Measurements from ENCODE around the gene TRIM22. TPM values are rescaled to one million over a fixed set of nuclear protein-coding genes. Genes with fewer than 3 reads are reported as not detected.
"Not testable (repeated sequence)": the region's sequence is repeated elsewhere in the genome, so short reads cannot be mapped to it uniquely, and the experiment has no call there.

The TRIM22 gene
- polyA plus RNA-seq, 12 donors: 4.5 to 17.5 (median 9.6) TPM; not detected in 1

- no peak for DNase-seq
Observed at GRCh38 chr11:5690216-5690615, 626 bp downstream of the TRIM22 start.

- DNase-seq: no peak
Observed at GRCh38 chr11:5690736-5691135, 1.1 kb downstream of the TRIM22 start.

GRCh38 chr11:5691238-5691963 lies 1.8 kb downstream of the TRIM22 start:
- not testable (repeated sequence) for DNase-seq

- no peak for DNase-seq
Observed at GRCh38 chr11:5691964-5692361, 2.4 kb downstream of the TRIM22 start.

- no peak for DNase-seq
Observed at GRCh38 chr11:5694642-5695041, 5.1 kb downstream of the TRIM22 start.

- no peak for DNase-seq
Observed at GRCh38 chr11:5695580-5695979, 6.0 kb downstream of the TRIM22 start.

- DNase-seq: no peak
Observed at GRCh38 chr11:5696210-5696609, 6.6 kb downstream of the TRIM22 start.

- no peak for DNase-seq
Observed at GRCh38 chr11:5698281-5698680, 8.7 kb downstream of the TRIM22 start.

- no peak for DNase-seq
Observed at GRCh38 chr11:5700421-5701054, 10.9 kb downstream of the TRIM22 start.

- DNase-seq: no peak
Observed at GRCh38 chr11:5701055-5701577, 11.5 kb downstream of the TRIM22 start.

- no peak for DNase-seq
Observed at GRCh38 chr11:5703741-5704536, 14.3 kb downstream of the TRIM22 start.

- no peak for DNase-seq
Observed at GRCh38 chr11:5705688-5706087, 16.1 kb downstream of the TRIM22 start.

- DNase-seq: no peak
Observed at GRCh38 chr11:5712507-5712906, 22.9 kb downstream of the TRIM22 start.

- DNase-seq: no peak
Observed at GRCh38 chr11:5713695-5714094, 24.1 kb downstream of the TRIM22 start.

- DNase-seq: not testable (repeated sequence)
Observed at GRCh38 chr11:5716518-5716917, 26.9 kb downstream of the TRIM22 start.

- DNase-seq: no peak
Observed at GRCh38 chr11:5719703-5720495, 30.3 kb downstream of the TRIM22 start.

GRCh38 chr11:5722622-5723021 lies 33.0 kb downstream of the TRIM22 start:
- DNase-seq: no peak

GRCh38 chr11:5726351-5726750 lies 36.8 kb downstream of the TRIM22 start:
- DNase-seq: no peak

GRCh38 chr11:5727691-5728090 lies 38.1 kb downstream of the TRIM22 start:
- no peak for DNase-seq

- DNase-seq: no peak
Observed at GRCh38 chr11:5736396-5736795, 46.8 kb downstream of the TRIM22 start, which contains the start of gene OR56B1. Gene OR56B1 (plus strand): TSS chr11:5736448. CDS start chr11:5736517, 69 bp downstream.

- DNase-seq: no peak
Observed at GRCh38 chr11:5737091-5737490, 47.5 kb downstream of the TRIM22 start.

All from muscle of arm (tissue), 12 donors.